GM18502 (cell line): ENCODE data around the gene HES7.

ENCODE experiments used
- ATAC-seq: cut with Tn5 transposase; IDR thresholded peaks from one replicate; pipeline ENCODE4 v1.9.1; 2021; ENCODE audit warnings: mild to moderate bottlenecking; ENCODE audit not compliant: unreplicated experiment, poor library complexity

HES7 gene

GRCh38 chr17:8075574-8076342 is 48.1 kb downstream of the HES7 start:
- ATAC-seq = no peak

- no peak for ATAC-seq
Measured at GRCh38 chr17:8075081-8075480, 48.8 kb downstream of the HES7 start.

- no peak for ATAC-seq
Measured at GRCh38 chr17:8074554-8074953, 49.4 kb downstream of the HES7 start.

GRCh38 chr17:8073627-8074484 is 50.0 kb downstream of the HES7 start:
- no peak for ATAC-seq

- ATAC-seq = no peak
Measured at GRCh38 chr17:8072729-8073461, 51.0 kb downstream of the HES7 start.

GRCh38 chr17:8072341-8072728 is 51.6 kb downstream of the HES7 start:
- no peak for ATAC-seq

GRCh38 chr17:8071496-8071895 is 52.4 kb downstream of the HES7 start:
- ATAC-seq = no peak
